ENCODE measurements around the gene DNAJC22. TPM values are rescaled to one million over a fixed set of nuclear protein-coding genes. Genes with fewer than 3 reads are reported as not detected.

DNAJC22 gene
- total and polyA plus RNA-seq, 9 of the 15 experiments (the other 6 are each of a cell fraction or from before 2014, with no cell fraction given): 0.10 to 1.2 (median 0.47) TPM

DNA sequence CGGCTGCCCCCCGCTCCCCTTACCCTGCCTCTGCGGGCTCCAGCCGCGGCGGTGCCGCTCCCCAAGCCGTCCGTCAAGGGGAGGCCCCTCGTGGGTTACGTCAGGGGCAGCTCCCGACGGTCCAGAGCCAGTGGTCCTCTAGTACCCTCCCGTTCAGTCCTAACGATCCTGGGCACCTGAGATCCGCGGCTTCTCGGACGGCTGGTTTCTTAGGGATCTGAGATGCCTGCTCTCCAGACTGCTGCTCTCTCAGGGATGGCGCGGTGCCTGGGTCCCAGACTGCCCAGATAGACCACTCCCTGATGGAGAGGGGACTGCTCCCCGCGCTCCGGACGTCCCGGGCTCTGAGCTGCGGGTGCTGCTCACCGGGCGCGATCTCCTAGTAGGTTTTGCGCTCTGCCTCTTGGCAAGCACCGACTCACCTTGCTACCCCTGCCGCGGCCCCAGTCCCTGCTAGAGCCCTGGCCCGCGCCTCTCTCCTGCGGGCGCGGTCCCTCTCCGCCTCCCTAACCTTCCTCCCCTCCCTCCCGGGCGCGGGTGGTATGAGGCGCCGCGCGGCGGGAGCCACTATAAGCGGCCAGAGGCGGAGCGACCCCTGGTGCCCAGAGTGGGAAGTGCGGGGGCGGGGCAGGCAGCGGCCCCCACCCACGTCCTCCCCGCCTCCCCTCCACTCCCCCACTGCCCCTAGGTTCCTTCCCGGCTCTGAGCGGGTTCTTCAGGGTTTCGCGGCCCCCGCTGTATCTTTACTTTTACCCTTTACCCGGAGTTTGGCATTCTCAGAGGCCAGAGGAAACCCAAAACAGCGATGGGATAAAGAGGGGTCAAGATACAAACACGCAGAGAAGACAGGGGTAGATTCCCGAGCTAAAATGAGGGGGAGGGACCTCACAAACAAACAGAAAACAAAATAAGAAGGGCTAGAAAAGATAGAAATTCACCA lies 9.8 kb upstream of the DNAJC22 start, which contains the start of gene C1QL4 (continued):
- peak; percentile 43 for TF ChIP-seq CCNT2 (IDR thresholded peaks at IDR 0.05; ENCODE audit: borderline replicate concordance, extremely low read depth, insufficient read length, low read depth, low read length)
- TF ChIP-seq, protein P1, sequence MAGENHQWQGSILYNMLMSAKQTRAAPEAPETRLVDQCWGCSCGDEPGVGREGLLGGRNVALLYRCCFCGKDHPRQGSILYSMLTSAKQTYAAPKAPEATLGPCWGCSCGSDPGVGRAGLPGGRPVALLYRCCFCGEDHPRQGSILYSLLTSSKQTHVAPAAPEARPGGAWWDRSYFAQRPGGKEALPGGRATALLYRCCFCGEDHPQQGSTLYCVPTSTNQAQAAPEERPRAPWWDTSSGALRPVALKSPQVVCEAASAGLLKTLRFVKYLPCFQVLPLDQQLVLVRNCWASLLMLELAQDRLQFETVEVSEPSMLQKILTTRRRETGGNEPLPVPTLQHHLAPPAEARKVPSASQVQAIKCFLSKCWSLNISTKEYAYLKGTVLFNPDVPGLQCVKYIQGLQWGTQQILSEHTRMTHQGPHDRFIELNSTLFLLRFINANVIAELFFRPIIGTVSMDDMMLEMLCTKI (IDR thresholded peaks at IDR 0.05; ENCODE audit: partially characterized antibody): no peak
- no peak for TF ChIP-seq GATAD2B (IDR thresholded peaks at IDR 0.05; ENCODE audit: borderline replicate concordance)
- no peak for TF ChIP-seq DIDO1 (tag; IDR thresholded peaks at IDR 0.05; ENCODE audit: low read depth)
- peak; percentile 92 for TF ChIP-seq RB1 (IDR thresholded peaks at IDR 0.05; ENCODE audit: low read depth)
- peak; percentile 82 for TF ChIP-seq SP1 (CRISPR knock-in tag; IDR thresholded peaks at IDR 0.05)
- TF ChIP-seq SETDB1 (IDR thresholded peaks at IDR 0.05; ENCODE audit: low read length): no peak
- TF ChIP-seq, protein P2, sequence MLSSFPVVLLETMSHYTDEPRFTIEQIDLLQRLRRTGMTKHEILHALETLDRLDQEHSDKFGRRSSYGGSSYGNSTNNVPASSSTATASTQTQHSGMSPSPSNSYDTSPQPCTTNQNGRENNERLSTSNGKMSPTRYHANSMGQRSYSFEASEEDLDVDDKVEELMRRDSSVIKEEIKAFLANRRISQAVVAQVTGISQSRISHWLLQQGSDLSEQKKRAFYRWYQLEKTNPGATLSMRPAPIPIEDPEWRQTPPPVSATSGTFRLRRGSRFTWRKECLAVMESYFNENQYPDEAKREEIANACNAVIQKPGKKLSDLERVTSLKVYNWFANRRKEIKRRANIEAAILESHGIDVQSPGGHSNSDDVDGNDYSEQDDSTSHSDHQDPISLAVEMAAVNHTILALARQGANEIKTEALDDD (IDR thresholded peaks at IDR 0.05): no peak
- no peak for TF ChIP-seq SMAD3 (CRISPR knock-in tag; conservative IDR thresholded peaks at IDR 0.05)
- TF ChIP-seq ZBTB17 (CRISPR knock-in tag; IDR thresholded peaks at IDR 0.05): no peak
- no peak for TF ChIP-seq MXI1 (IDR thresholded peaks at IDR 0.05; ENCODE audit: low read depth, low read length)
- TF ChIP-seq, protein P3, sequence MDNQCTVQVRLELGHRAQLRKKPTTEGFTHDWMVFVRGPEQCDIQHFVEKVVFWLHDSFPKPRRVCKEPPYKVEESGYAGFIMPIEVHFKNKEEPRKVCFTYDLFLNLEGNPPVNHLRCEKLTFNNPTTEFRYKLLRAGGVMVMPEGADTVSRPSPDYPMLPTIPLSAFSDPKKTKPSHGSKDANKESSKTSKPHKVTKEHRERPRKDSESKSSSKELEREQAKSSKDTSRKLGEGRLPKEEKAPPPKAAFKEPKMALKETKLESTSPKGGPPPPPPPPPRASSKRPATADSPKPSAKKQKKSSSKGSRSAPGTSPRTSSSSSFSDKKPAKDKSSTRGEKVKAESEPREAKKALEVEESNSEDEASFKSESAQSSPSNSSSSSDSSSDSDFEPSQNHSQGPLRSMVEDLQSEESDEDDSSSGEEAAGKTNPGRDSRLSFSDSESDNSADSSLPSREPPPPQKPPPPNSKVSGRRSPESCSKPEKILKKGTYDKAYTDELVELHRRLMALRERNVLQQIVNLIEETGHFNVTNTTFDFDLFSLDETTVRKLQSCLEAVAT (IDR thresholded peaks at IDR 0.05): no peak
- no peak for TF ChIP-seq RBM22 (IDR thresholded peaks at IDR 0.05; ENCODE audit: low read depth, low read length, poor library complexity, severe bottlenecking)
- TF ChIP-seq, protein P4, sequence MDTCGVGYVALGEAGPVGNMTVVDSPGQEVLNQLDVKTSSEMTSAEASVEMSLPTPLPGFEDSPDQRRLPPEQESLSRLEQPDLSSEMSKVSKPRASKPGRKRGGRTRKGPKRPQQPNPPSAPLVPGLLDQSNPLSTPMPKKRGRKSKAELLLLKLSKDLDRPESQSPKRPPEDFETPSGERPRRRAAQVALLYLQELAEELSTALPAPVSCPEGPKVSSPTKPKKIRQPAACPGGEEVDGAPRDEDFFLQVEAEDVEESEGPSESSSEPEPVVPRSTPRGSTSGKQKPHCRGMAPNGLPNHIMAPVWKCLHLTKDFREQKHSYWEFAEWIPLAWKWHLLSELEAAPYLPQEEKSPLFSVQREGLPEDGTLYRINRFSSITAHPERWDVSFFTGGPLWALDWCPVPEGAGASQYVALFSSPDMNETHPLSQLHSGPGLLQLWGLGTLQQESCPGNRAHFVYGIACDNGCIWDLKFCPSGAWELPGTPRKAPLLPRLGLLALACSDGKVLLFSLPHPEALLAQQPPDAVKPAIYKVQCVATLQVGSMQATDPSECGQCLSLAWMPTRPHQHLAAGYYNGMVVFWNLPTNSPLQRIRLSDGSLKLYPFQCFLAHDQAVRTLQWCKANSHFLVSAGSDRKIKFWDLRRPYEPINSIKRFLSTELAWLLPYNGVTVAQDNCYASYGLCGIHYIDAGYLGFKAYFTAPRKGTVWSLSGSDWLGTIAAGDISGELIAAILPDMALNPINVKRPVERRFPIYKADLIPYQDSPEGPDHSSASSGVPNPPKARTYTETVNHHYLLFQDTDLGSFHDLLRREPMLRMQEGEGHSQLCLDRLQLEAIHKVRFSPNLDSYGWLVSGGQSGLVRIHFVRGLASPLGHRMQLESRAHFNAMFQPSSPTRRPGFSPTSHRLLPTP (IDR thresholded peaks at IDR 0.05; ENCODE audit: borderline replicate concordance, extremely low read depth, insufficient read length): no peak
- TF ChIP-seq, protein P5, sequence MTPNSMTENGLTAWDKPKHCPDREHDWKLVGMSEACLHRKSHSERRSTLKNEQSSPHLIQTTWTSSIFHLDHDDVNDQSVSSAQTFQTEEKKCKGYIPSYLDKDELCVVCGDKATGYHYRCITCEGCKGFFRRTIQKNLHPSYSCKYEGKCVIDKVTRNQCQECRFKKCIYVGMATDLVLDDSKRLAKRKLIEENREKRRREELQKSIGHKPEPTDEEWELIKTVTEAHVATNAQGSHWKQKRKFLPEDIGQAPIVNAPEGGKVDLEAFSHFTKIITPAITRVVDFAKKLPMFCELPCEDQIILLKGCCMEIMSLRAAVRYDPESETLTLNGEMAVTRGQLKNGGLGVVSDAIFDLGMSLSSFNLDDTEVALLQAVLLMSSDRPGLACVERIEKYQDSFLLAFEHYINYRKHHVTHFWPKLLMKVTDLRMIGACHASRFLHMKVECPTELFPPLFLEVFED (CRISPR knock-in tag; conservative IDR thresholded peaks at IDR 0.05): no peak
- TF ChIP-seq, protein P6, sequence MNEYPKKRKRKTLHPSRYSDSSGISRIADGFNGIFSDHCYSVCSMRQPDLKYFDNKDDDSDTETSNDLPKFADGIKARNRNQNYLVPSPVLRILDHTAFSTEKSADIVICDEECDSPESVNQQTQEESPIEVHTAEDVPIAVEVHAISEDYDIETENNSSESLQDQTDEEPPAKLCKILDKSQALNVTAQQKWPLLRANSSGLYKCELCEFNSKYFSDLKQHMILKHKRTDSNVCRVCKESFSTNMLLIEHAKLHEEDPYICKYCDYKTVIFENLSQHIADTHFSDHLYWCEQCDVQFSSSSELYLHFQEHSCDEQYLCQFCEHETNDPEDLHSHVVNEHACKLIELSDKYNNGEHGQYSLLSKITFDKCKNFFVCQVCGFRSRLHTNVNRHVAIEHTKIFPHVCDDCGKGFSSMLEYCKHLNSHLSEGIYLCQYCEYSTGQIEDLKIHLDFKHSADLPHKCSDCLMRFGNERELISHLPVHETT (CRISPR knock-in tag; conservative IDR thresholded peaks at IDR 0.05 in 1 of 2, IDR thresholded peaks at IDR 0.05 in 1 of 2): 0 out of 4 replicates have a peak, but pooled peaks of 1 of the 2 experiments have one; percentile 32
